Activated T-cell treated with anti-CD3 and anti-CD28 coated beads, Interleukin-2, amount 50 U/mL, for 72 hours (primary cell): ENCODE measurements around the gene STX8. TPM values are rescaled to one million over a fixed set of nuclear protein-coding genes. Genes with fewer than 3 reads are reported as not detected.

Experiments used
- ATAC-seq, 2 donors: fragments of 150-1000 bp; cut with Tn5 transposase; replicated peaks in 1 of 2; 2 replicates each; pipeline ENCODE4 v1.10.0; 2021; ENCODE audit warnings: moderate library complexity in 2 of 2, mild to moderate bottlenecking in 1 of 2
- DNase-seq, 2 donors: peaks; one replicate each; pipeline ENCODE4 v3.0.0; 2021 to 2022; ENCODE audit warnings: mixed read lengths in 1 of 2
- H3K27ac Mint-ChIP-seq: one replicate; pipeline ENCODE4 v1.8.0; 2022; ENCODE audit warnings: mild to moderate bottlenecking, moderate library complexity, mixed read lengths
- H3K27me3 Mint-ChIP-seq: one replicate; pipeline ENCODE4 v1.8.0; 2022; ENCODE audit warnings: low read depth, mixed read lengths
- H3K36me3 Mint-ChIP-seq, 2 donors: one replicate each; pipeline ENCODE4 v1.8.0; 2022; ENCODE audit warnings: mixed read lengths in 2 of 2, mild to moderate bottlenecking in 1 of 2; ENCODE audit not compliant: insufficient read depth in 2 of 2
- H3K4me1 Mint-ChIP-seq: one replicate; pipeline ENCODE4 v1.8.0; 2022; ENCODE audit warnings: low read depth, mixed read lengths
- H3K4me3 Mint-ChIP-seq, 2 donors: one replicate each; pipeline ENCODE4 v1.8.0; 2022; ENCODE audit warnings: mild to moderate bottlenecking in 2 of 2, mixed read lengths in 2 of 2, moderate library complexity in 2 of 2
- H3K9me3 Mint-ChIP-seq, 2 donors: one replicate each; pipeline ENCODE4 v1.8.0; 2022; ENCODE audit warnings: mixed read lengths in 2 of 2
- total RNA-seq, 2 donors: library from RNA; stranded (reverse); gene quantifications; one replicate each; pipeline ENCODE4 v1.2.3, GENCODE V29; 2022

Gene STX8
- total RNA-seq, 2 donors from 2014 or later, result 53.8 to 61.3 TPM

DNA sequence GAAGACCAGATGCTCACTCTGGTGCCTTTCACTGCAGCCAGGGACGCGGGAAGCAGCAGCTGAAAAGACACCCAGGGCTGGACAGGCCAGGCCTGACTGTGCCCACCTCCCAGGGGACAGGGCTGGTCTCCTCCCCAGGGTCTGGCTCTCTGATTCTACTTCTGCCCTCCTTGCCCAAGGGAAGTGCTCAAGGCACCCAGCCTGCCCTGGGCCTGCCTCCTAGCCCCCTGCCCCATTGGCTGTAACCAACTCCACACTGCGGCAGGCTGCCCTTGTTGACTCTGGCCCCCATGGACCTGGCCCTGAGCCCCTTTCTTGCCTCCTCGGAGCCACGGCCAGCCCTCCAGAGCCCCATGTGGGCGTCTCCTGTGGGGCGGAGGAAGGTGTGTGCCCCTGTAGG is 341.9 kb downstream of the STX8 start:
- no peak overlapping the region for H3K4me3 Mint-ChIP-seq
- no peaks in the 10 kb centered on the region for H3K27me3 Mint-ChIP-seq
- peaks cover 8% of the 10 kb centered on the region for H3K4me1 Mint-ChIP-seq
- ATAC-seq, result no peak
- H3K36me3 Mint-ChIP-seq, result peaks cover 2 to 6% of the 10 kb centered on the region in 2 donors
- DNase-seq, result no peak
- H3K27ac Mint-ChIP-seq, result no peak overlapping the region
- no peaks in the 10 kb centered on the region for H3K9me3 Mint-ChIP-seq

DNA sequence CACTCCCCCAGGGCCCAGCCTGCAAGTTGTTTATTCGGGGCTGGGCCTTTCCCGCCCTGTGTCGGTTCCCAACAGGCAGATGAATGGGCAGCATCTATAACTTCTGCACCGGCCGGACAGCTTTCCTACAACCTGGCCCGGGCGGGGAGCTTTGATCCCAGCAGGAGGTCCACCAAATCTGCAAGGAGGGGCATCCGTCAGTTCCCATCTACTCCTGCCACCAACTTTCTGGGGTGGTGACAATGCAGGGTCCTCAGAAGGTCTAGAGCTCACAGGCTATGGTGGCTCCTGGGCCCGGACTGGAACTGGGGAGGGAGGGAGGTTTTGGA is 342.4 kb downstream of the STX8 start:
- peaks cover 5% of the 10 kb centered on the region for H3K4me1 Mint-ChIP-seq
- no peaks in the 10 kb centered on the region for H3K9me3 Mint-ChIP-seq
- H3K36me3 Mint-ChIP-seq, result peaks cover 2 to 6% of the 10 kb centered on the region in 2 donors
- DNase-seq (no peak), ATAC-seq (no peak)
- H3K27me3 Mint-ChIP-seq, result no peaks in the 10 kb centered on the region
- no peak overlapping the region for H3K4me3 Mint-ChIP-seq
- H3K27ac Mint-ChIP-seq, result no peak overlapping the region

DNA sequence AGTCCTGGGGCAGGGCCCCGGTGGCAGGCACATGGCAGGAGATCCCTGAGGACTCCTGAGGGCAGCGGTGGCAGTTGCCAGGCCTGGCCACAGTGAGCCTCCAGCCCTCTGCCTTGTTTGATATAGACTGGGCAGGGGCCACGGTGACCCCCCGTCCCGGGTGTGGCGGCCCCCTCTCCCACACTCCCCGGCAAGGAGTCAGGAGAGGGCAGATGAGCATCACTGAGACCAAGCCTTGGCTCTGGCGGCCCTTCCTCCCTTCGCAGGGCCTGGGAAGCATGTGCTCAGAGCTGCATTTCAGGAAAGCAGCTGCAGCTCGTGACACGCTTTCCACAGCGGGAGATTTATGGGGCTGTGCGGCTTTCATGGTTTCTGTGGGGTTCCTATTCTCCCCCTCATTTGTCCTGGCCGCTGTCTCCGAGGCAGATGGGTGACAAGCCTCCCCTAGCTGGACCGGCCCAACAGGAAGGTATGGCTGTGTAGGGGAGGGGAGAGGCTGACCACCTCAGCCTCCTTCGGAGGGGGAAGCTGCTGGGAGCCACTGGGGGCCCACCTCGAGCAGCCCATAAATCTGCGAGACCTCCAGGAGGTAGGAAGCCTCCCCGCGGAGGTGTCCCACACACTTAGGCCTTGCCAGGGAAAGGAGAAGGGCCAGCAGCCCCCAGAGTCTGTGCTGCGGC is 342.9 kb downstream of the STX8 start:
- Mint-ChIP-seq H3K27me3 (no peaks in the 10 kb centered on the region), H3K9me3 (no peaks in the 10 kb centered on the region), H3K4me3 (no peak overlapping the region), H3K36me3 (peaks cover 2 to 6% of the 10 kb centered on the region in 2 donors), H3K27ac (no peak overlapping the region), H3K4me1 (peaks cover 5% of the 10 kb centered on the region)
- no peak for ATAC-seq
- DNase-seq, result no peak

DNA sequence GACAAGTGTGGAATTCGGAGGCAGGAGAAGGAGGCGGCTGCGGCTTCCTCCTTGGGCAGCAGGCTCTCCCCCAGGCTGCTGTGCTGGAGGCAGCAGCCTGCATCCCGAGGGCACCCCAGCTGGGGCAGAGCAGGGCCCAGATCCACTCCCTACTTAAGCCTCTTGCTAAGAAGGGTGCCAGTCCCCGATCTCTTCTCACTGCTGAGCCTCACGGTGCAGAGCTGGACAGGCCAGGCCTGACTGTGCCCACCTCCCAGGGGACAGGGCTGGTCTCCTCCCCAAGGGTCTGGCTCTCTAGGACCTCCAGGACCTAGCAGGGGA is 343.5 kb downstream of the STX8 start:
- H3K9me3 Mint-ChIP-seq, result no peaks in the 10 kb centered on the region
- ATAC-seq, result no peak
- peaks cover 5% of the 10 kb centered on the region for H3K4me1 Mint-ChIP-seq
- no peak overlapping the region for H3K4me3 Mint-ChIP-seq
- H3K27ac Mint-ChIP-seq, result no peak overlapping the region
- H3K27me3 Mint-ChIP-seq, result no peaks in the 10 kb centered on the region
- H3K36me3 Mint-ChIP-seq, result peaks cover 2 to 5% of the 10 kb centered on the region in 2 donors
- DNase-seq, result no peak

GRCh38 chr17:9231449-9232154 is 344.0 kb downstream of the STX8 start:
- Mint-ChIP-seq H3K27me3 (no peaks in the 10 kb centered on the region), H3K9me3 (no peaks in the 10 kb centered on the region), H3K36me3 (peaks cover 2 to 5% of the 10 kb centered on the region in 2 donors), H3K27ac (no peak overlapping the region), H3K4me3 (no peak overlapping the region), H3K4me1 (peaks cover 5% of the 10 kb centered on the region)
- ATAC-seq (no peak), DNase-seq (no peak)

DNA sequence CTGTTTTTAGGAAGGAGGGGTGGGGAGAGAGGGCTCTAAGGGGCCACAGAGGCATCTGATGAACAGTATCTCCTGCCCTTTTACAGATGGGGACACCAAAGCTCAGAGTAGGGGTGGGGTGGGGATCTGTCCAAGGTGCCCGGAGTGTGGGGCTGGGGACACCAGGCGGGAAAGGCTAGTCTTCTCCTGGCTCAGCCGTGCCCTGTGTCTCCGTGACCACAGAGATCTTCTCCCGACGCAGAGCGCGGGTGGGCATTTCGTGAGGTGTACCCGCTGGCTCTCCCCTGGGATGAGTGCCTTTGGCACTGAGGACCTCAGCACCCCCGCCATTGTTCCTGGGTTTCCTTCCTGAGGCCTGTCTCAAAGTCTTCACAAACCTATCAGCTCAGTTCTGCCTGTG is 344.8 kb downstream of the STX8 start:
- H3K4me3 Mint-ChIP-seq, result no peak overlapping the region
- ATAC-seq (no peak), DNase-seq (no peak)
- H3K4me1 Mint-ChIP-seq, result peaks cover 5% of the 10 kb centered on the region
- H3K27me3 Mint-ChIP-seq, result no peaks in the 10 kb centered on the region
- H3K9me3 Mint-ChIP-seq, result no peaks in the 10 kb centered on the region
- H3K27ac Mint-ChIP-seq, result no peak overlapping the region
- H3K36me3 Mint-ChIP-seq, result peaks cover 2 to 5% of the 10 kb centered on the region in 2 donors

- ATAC-seq (no peak), DNase-seq (no peak)
- Mint-ChIP-seq H3K36me3 (peaks cover 2% of the 10 kb centered on the region in 2 donors), H3K4me1 (peaks cover 4% of the 10 kb centered on the region), H3K9me3 (no peaks in the 10 kb centered on the region), H3K27ac (no peak overlapping the region), H3K27me3 (no peaks in the 10 kb centered on the region), H3K4me3 (no peak overlapping the region)
Measured at GRCh38 chr17:9230346-9230745, 345.3 kb downstream of the STX8 start.

GRCh38 chr17:9229826-9230201 is 345.8 kb downstream of the STX8 start:
- Mint-ChIP-seq H3K27ac (no peak overlapping the region), H3K9me3 (no peaks in the 10 kb centered on the region), H3K36me3 (no peaks in the 10 kb centered on the region), H3K4me3 (no peak overlapping the region), H3K4me1 (no peaks in the 10 kb centered on the region), H3K27me3 (no peaks in the 10 kb centered on the region)
- no peak for ATAC-seq
- DNase-seq, result no peak

DNA sequence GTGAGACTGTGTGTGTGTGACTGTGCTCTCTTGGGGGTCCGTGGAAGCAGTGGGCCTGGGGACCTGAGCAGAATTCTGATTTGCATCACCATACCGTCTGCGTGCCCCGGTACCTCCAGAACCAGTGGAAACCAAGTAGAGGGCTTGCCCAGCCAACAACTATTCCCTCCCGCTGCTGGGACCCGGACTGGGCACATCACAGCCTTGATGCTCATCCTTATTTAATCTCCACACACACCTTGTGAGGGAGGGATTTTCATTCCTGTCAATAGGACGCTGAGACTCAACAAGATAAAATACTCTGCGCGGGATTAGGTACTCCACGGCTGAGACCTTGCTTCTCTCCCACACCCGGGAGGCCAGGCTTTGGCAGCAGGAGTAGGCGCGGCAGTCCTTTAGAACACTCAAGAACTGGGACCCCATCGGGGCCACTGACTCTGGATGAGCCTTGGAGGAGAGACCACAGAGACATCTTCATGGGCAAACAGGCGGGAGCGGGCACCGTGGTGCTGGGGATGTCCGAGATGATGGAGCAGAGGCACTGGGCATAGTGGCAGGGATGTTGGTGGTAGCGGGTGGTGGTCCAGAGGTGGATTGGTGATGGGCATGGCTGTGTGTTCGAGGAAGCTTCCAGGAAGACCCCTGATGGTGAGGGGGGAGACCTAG is 346.3 kb downstream of the STX8 start:
- DNase-seq, result no peak

DNA sequence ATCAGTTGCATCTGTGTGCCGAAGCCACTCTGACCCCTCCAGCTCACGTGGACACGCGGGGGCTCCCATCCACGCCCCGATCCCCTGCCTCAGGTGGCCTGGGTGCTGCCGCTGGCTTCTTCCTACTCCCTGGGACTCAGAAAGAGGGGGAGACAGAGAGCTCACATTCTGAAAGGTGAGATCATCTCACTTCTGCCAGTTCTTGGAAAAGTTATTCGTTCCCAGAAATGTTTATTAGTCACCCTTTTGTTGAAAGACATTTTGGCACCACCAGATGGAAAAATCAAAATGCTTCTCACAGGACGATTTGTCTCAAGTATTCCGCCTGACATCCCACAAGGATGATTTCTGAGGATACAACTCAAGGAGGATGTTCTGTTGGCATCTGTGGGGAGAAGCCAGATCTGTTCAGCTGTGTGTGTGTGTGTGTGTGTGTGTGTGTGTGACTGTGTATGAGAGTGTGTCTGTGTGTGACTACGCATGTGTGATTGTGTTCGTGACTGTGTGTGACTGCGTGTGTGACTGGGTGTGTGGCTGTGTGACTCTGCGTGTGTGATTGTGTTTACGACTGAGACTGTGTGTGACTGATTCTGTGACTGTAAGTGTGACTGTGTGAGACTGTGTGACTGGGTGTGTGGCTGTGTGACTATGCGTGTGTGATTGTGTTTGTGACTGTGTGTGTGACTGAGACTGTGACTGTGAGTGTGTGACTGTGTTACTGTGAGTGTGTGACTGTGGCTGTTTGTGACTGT is 347.0 kb downstream of the STX8 start:
- H3K4me3 Mint-ChIP-seq, result no peak overlapping the region
- H3K36me3 Mint-ChIP-seq, result no peaks in the 10 kb centered on the region
- no peaks in the 10 kb centered on the region for H3K27me3 Mint-ChIP-seq
- no peaks in the 10 kb centered on the region for H3K4me1 Mint-ChIP-seq
- no peak overlapping the region for H3K27ac Mint-ChIP-seq
- DNase-seq, result no peak
- H3K9me3 Mint-ChIP-seq, result no peaks in the 10 kb centered on the region
- ATAC-seq, result peak; percentile 57 to 70

More for the DNA sequence above, 346.3 kb downstream of the STX8 start:
- Mint-ChIP-seq H3K36me3 (no peaks in the 10 kb centered on the region), H3K9me3 (no peaks in the 10 kb centered on the region), H3K27ac (no peak overlapping the region), H3K4me1 (no peaks in the 10 kb centered on the region), H3K27me3 (no peaks in the 10 kb centered on the region), H3K4me3 (no peak overlapping the region)
- no peak for ATAC-seq

DNA sequence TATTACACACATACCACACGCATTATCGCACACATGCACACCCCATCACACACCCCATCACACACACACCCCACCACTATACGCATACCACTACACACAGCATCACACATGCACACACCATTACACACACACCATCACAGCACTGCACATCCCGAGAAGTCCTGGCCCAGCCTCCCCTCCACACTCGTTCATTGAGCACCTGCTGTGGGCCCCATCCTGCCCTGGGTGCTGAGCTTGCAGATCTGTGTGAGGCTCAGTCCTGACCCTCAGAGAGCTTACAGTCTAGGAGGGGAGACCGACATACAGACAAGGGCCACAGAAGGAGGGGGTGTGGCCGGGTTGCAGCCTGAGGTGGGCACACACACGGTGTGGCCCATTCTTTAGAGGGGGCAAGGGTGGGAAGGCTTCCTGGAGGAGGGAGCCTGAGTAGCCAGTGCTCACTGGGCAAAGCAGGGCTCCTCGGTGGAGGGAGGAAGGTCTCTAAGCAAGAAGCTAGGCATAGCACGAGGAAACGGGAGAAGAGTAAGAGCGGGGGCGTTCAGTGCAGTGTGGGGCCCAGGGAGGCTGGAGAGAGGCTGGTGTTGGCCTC is 347.7 kb downstream of the STX8 start:
- Mint-ChIP-seq H3K9me3 (no peaks in the 10 kb centered on the region), H3K27me3 (no peaks in the 10 kb centered on the region), H3K4me3 (no peak overlapping the region), H3K27ac (no peak overlapping the region), H3K4me1 (no peaks in the 10 kb centered on the region), H3K36me3 (no peaks in the 10 kb centered on the region)
- no peak for ATAC-seq
- DNase-seq, result no peak

DNA sequence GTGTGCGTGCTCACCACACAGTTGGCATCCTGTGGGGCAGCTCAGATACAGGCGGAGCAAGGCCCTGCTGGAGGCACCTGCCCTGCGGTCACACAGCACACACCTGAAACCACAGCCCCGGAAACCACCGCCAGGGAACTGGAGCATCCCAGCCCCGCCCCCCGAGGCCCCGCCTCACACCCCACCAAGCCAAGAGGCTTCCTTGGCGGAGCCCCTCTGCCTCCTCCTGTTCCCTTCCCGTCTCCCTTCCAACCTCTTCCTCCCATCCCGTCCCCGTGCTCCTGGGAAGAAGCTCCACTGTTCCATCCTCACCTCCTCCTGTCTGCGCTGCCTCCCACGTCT is 348.9 kb downstream of the STX8 start:
- no peaks in the 10 kb centered on the region for H3K27me3 Mint-ChIP-seq
- ATAC-seq (peak in 1 of 2 donors; percentile 26), DNase-seq (no peak)
- no peaks in the 10 kb centered on the region for H3K9me3 Mint-ChIP-seq
- H3K4me3 Mint-ChIP-seq, result no peak overlapping the region
- H3K36me3 Mint-ChIP-seq, result no peaks in the 10 kb centered on the region
- H3K4me1 Mint-ChIP-seq, result no peaks in the 10 kb centered on the region
- H3K27ac Mint-ChIP-seq, result no peak overlapping the region
